Measurements from ENCODE around the gene AGMO.

The AGMO gene

GRCh38 chr7:15503603-15504290 lies 58.1 kb downstream of the AGMO start:
- Mint-ChIP-seq H3K27ac (no peak overlapping the region), H3K4me1 (ENCODE audit: low read depth) (no peaks in the 10 kb centered on the region), H3K27me3 (ENCODE audit: low read depth) (no peaks in the 10 kb centered on the region), H3K36me3 (ENCODE audit: low read depth) (no peaks in the 10 kb centered on the region), H3K9me3 (peaks cover 5% of the 10 kb centered on the region), H3K4me3 (no peak overlapping the region)

GRCh38 chr7:15498465-15498864 lies 63.4 kb downstream of the AGMO start:
- no peak overlapping the region for H3K4me3 Mint-ChIP-seq
- peaks cover 4% of the 10 kb centered on the region for H3K9me3 Mint-ChIP-seq
- H3K27ac Mint-ChIP-seq: no peak overlapping the region
- H3K27me3 Mint-ChIP-seq (ENCODE audit: low read depth): no peaks in the 10 kb centered on the region
- H3K4me1 Mint-ChIP-seq (ENCODE audit: low read depth): no peaks in the 10 kb centered on the region
- no peaks in the 10 kb centered on the region for H3K36me3 Mint-ChIP-seq (ENCODE audit: low read depth)

- H3K4me3 Mint-ChIP-seq: no peak overlapping the region
- H3K27me3 Mint-ChIP-seq (ENCODE audit: low read depth): no peaks in the 10 kb centered on the region
- peaks cover 8% of the 10 kb centered on the region for H3K9me3 Mint-ChIP-seq
- H3K27ac Mint-ChIP-seq: no peak overlapping the region
- no peaks in the 10 kb centered on the region for H3K4me1 Mint-ChIP-seq (ENCODE audit: low read depth)
- H3K36me3 Mint-ChIP-seq (ENCODE audit: low read depth): no peaks in the 10 kb centered on the region
Observed at GRCh38 chr7:15495170-15495569, 66.6 kb downstream of the AGMO start.

GRCh38 chr7:15494711-15495110 lies 67.1 kb downstream of the AGMO start:
- no peaks in the 10 kb centered on the region for H3K36me3 Mint-ChIP-seq (ENCODE audit: low read depth)
- no peaks in the 10 kb centered on the region for H3K4me1 Mint-ChIP-seq (ENCODE audit: low read depth)
- H3K27ac Mint-ChIP-seq: no peak overlapping the region
- H3K9me3 Mint-ChIP-seq: peaks cover 8% of the 10 kb centered on the region
- H3K27me3 Mint-ChIP-seq (ENCODE audit: low read depth): no peaks in the 10 kb centered on the region
- H3K4me3 Mint-ChIP-seq: no peak overlapping the region

GRCh38 chr7:15491361-15491760 lies 70.5 kb downstream of the AGMO start:
- H3K27me3 Mint-ChIP-seq (ENCODE audit: low read depth): no peaks in the 10 kb centered on the region
- H3K36me3 Mint-ChIP-seq (ENCODE audit: low read depth): no peaks in the 10 kb centered on the region
- H3K4me1 Mint-ChIP-seq (ENCODE audit: low read depth): no peaks in the 10 kb centered on the region
- H3K9me3 Mint-ChIP-seq: peaks cover 4% of the 10 kb centered on the region
- H3K27ac Mint-ChIP-seq: no peak overlapping the region
- H3K4me3 Mint-ChIP-seq: no peak overlapping the region

- peaks cover 4% of the 10 kb centered on the region for H3K9me3 Mint-ChIP-seq
- no peaks in the 10 kb centered on the region for H3K36me3 Mint-ChIP-seq (ENCODE audit: low read depth)
Observed at GRCh38 chr7:15490291-15490690, 71.5 kb downstream of the AGMO start.

GRCh38 chr7:15489861-15490260 lies 72.0 kb downstream of the AGMO start:
- no peaks in the 10 kb centered on the region for H3K27me3 Mint-ChIP-seq (ENCODE audit: low read depth)
- no peaks in the 10 kb centered on the region for H3K4me1 Mint-ChIP-seq (ENCODE audit: low read depth)
- H3K4me3 Mint-ChIP-seq: no peak overlapping the region
- no peaks in the 10 kb centered on the region for H3K36me3 Mint-ChIP-seq (ENCODE audit: low read depth)
- no peak overlapping the region for H3K27ac Mint-ChIP-seq
- peaks cover 4% of the 10 kb centered on the region for H3K9me3 Mint-ChIP-seq

More at GRCh38 chr7:15490291-15490690, 71.5 kb downstream of the AGMO start:
- Mint-ChIP-seq H3K4me3 (no peak overlapping the region), H3K27me3 (ENCODE audit: low read depth) (no peaks in the 10 kb centered on the region), H3K27ac (no peak overlapping the region), H3K4me1 (ENCODE audit: low read depth) (no peaks in the 10 kb centered on the region)

- Mint-ChIP-seq H3K27me3 (ENCODE audit: low read depth) (no peaks in the 10 kb centered on the region), H3K4me3 (no peak overlapping the region), H3K4me1 (ENCODE audit: low read depth) (no peaks in the 10 kb centered on the region), H3K9me3 (peaks cover 8% of the 10 kb centered on the region), H3K27ac (no peak overlapping the region), H3K36me3 (ENCODE audit: low read depth) (no peaks in the 10 kb centered on the region)
Observed at GRCh38 chr7:15489383-15489782, 72.4 kb downstream of the AGMO start.

- no peaks in the 10 kb centered on the region for H3K4me1 Mint-ChIP-seq (ENCODE audit: low read depth)
- no peak overlapping the region for H3K4me3 Mint-ChIP-seq
- no peaks in the 10 kb centered on the region for H3K27me3 Mint-ChIP-seq (ENCODE audit: low read depth)
Observed at GRCh38 chr7:15488401-15488800, 73.4 kb downstream of the AGMO start.

GRCh38 chr7:15487896-15488295 lies 73.9 kb downstream of the AGMO start:
- Mint-ChIP-seq H3K4me1 (ENCODE audit: low read depth) (no peaks in the 10 kb centered on the region), H3K9me3 (peaks cover 10% of the 10 kb centered on the region), H3K27ac (no peak overlapping the region), H3K4me3 (no peak overlapping the region), H3K36me3 (ENCODE audit: low read depth) (no peaks in the 10 kb centered on the region), H3K27me3 (ENCODE audit: low read depth) (no peaks in the 10 kb centered on the region)

More at GRCh38 chr7:15488401-15488800, 73.4 kb downstream of the AGMO start:
- H3K9me3 Mint-ChIP-seq: peaks cover 10% of the 10 kb centered on the region
- no peaks in the 10 kb centered on the region for H3K36me3 Mint-ChIP-seq (ENCODE audit: low read depth)
- H3K27ac Mint-ChIP-seq: no peak overlapping the region

GRCh38 chr7:15485998-15486397 lies 75.8 kb downstream of the AGMO start:
- peaks cover 6% of the 10 kb centered on the region for H3K9me3 Mint-ChIP-seq
- no peaks in the 10 kb centered on the region for H3K36me3 Mint-ChIP-seq (ENCODE audit: low read depth)
- H3K27me3 Mint-ChIP-seq (ENCODE audit: low read depth): no peaks in the 10 kb centered on the region
- no peaks in the 10 kb centered on the region for H3K4me1 Mint-ChIP-seq (ENCODE audit: low read depth)
- H3K4me3 Mint-ChIP-seq: no peak overlapping the region
- H3K27ac Mint-ChIP-seq: no peak overlapping the region

GRCh38 chr7:15485431-15485830 lies 76.4 kb downstream of the AGMO start:
- Mint-ChIP-seq H3K9me3 (peaks cover 6% of the 10 kb centered on the region), H3K4me3 (no peak overlapping the region), H3K27me3 (ENCODE audit: low read depth) (no peaks in the 10 kb centered on the region), H3K27ac (no peak overlapping the region), H3K4me1 (ENCODE audit: low read depth) (no peaks in the 10 kb centered on the region), H3K36me3 (ENCODE audit: low read depth) (no peaks in the 10 kb centered on the region)

- peaks cover 12% of the 10 kb centered on the region for H3K9me3 Mint-ChIP-seq
Observed at GRCh38 chr7:15481132-15481531, 80.7 kb downstream of the AGMO start.

GRCh38 chr7:15478401-15478800 lies 83.4 kb downstream of the AGMO start:
- no peak overlapping the region for H3K27ac Mint-ChIP-seq
- H3K4me1 Mint-ChIP-seq (ENCODE audit: low read depth): no peaks in the 10 kb centered on the region
- H3K27me3 Mint-ChIP-seq (ENCODE audit: low read depth): no peaks in the 10 kb centered on the region

More at GRCh38 chr7:15481132-15481531, 80.7 kb downstream of the AGMO start:
- no peak overlapping the region for H3K27ac Mint-ChIP-seq
- no peaks in the 10 kb centered on the region for H3K36me3 Mint-ChIP-seq (ENCODE audit: low read depth)
- H3K4me3 Mint-ChIP-seq: no peak overlapping the region
- H3K27me3 Mint-ChIP-seq (ENCODE audit: low read depth): no peaks in the 10 kb centered on the region
- H3K4me1 Mint-ChIP-seq (ENCODE audit: low read depth): no peaks in the 10 kb centered on the region

GRCh38 chr7:15476531-15476918 lies 85.3 kb downstream of the AGMO start:
- H3K36me3 Mint-ChIP-seq (ENCODE audit: low read depth): no peaks in the 10 kb centered on the region
- H3K9me3 Mint-ChIP-seq: peaks cover 6% of the 10 kb centered on the region
- no peak overlapping the region for H3K27ac Mint-ChIP-seq
- H3K27me3 Mint-ChIP-seq (ENCODE audit: low read depth): no peaks in the 10 kb centered on the region
- no peaks in the 10 kb centered on the region for H3K4me1 Mint-ChIP-seq (ENCODE audit: low read depth)
- H3K4me3 Mint-ChIP-seq: no peak overlapping the region

More at GRCh38 chr7:15478401-15478800, 83.4 kb downstream of the AGMO start:
- no peak overlapping the region for H3K4me3 Mint-ChIP-seq
- H3K9me3 Mint-ChIP-seq: peaks cover 6% of the 10 kb centered on the region
- H3K36me3 Mint-ChIP-seq (ENCODE audit: low read depth): no peaks in the 10 kb centered on the region

All from T-helper 1 cell treated with Interleukin-12 subunit alpha and Interleukin-12 subunit beta and Interleukin-4 antibody, amounts not matched to agents 30 μg/mL and 1 μg/mL, for 36 hours (primary cell).